Activated CD4-positive, alpha-beta memory T cell treated with anti-CD3 and anti-CD28 coated beads, Interleukin-2, amount 10 ng/mL, durations not matched to agents 7 days and 5 days (primary cell): ENCODE results near the gene GABRE. TPM values are rescaled to one million over a fixed set of nuclear protein-coding genes. Genes with fewer than 3 reads are reported as not detected.

Source experiments
- CTCF ChIA-PET: fragments of 350-600 bp; sonication (Branson Sonifier 250); formaldehyde crosslinking; loops from one replicate; lab custom pipeline; 2021; ENCODE audit warnings: antibody characterized with exemption, inconsistent platforms; lab: Charles Lee
- POLR2A ChIA-PET: fragments of 350-600 bp; sonication (Branson Sonifier 250); formaldehyde crosslinking; loops from one replicate; lab custom pipeline; 2021; ENCODE audit warnings: antibody characterized with exemption; lab: Charles Lee
- DNase-seq: peaks from one replicate; pipeline ENCODE4 v3.0.0-alpha.2; 2020
- H3K27ac Mint-ChIP-seq: one replicate; pipeline ENCODE4 v1.8.0; 2021; ENCODE audit warnings: mild to moderate bottlenecking, mixed read lengths
- H3K27me3 Mint-ChIP-seq: one replicate; pipeline ENCODE4 v1.8.0; 2021; ENCODE audit warnings: mixed read lengths
- H3K36me3 Mint-ChIP-seq: one replicate; pipeline ENCODE4 v1.8.0; 2021; ENCODE audit warnings: low read depth, mixed read lengths
- H3K4me1 Mint-ChIP-seq: one replicate; pipeline ENCODE4 v1.8.0; 2021; ENCODE audit warnings: mixed read lengths
- H3K4me3 Mint-ChIP-seq: one replicate; pipeline ENCODE4 v1.8.0; 2021; ENCODE audit warnings: mild to moderate bottlenecking, mixed read lengths
- H3K9me3 Mint-ChIP-seq: one replicate; pipeline ENCODE4 v1.8.0; 2021; ENCODE audit warnings: mixed read lengths
- total RNA-seq, 2 experiments: library from RNA; stranded (reverse); gene quantifications; one replicate each; pipeline ENCODE4 v1.2.3, GENCODE V29; 2021

GABRE gene, protein sequence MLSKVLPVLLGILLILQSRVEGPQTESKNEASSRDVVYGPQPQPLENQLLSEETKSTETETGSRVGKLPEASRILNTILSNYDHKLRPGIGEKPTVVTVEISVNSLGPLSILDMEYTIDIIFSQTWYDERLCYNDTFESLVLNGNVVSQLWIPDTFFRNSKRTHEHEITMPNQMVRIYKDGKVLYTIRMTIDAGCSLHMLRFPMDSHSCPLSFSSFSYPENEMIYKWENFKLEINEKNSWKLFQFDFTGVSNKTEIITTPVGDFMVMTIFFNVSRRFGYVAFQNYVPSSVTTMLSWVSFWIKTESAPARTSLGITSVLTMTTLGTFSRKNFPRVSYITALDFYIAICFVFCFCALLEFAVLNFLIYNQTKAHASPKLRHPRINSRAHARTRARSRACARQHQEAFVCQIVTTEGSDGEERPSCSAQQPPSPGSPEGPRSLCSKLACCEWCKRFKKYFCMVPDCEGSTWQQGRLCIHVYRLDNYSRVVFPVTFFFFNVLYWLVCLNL
- total RNA-seq = not detected

DNA sequence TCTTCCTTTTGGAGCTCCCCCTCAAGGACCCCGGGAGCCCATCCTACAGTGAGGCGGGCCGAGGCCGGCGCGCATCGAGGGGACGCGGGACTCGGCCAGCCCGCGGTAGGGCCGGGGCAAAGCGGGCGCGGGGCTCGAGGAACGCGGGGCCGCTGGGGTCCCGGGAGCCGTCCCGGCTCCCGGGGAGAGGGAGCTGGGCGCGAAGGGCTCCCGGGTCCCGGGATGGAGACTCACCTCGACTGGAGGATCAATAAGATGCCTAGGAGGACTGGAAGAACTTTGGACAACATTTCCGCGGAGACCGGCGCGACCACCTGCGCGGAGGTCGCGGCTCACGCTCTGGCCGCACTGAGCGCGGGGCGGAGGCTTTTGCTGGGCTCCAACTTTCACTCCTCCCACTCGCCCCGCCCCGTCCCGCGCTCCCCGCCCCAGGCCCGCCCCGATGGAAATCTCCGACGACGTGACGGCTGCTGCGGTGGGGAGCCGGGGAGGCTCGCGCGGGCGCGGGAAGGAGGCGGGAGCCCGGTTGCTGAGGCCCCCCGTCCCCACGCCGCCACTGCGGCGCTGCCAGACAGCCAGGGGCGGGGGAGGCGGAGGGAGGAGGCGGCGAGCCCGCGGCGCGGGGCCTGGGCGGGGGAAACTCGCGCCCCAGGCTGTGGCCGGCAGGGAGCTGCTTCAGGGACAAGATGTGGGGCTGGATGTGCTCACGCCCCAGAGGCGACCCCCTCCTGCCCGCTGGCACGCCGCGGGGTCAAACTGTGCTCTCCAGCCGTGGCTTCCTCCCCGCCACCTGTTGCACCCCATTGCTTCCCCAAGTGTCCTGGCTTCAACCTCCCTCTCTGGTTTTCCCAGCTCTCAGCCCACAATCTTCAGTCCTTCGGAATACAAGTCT is at the start of gene GABRE:
Gene GABRE, minus strand, starts transcription at position 341 of the 892 bp plus-strand sequence. Its CDS starts 51 bp downstream, at position 290.
- POLR2A ChIA-PET = no interaction called here
- Mint-ChIP-seq H3K4me1 (no peaks in the 10 kb centered on the region), H3K4me3 (no peak within 1 kb of the TSS), H3K36me3 (no peaks in the 10 kb centered on the region), H3K27me3 (peaks cover 23% of the 10 kb centered on the region), H3K9me3 (no peaks in the 10 kb centered on the region), H3K27ac (no peak within 1 kb of the TSS)
- DNase-seq = no peak
- CTCF ChIA-PET = no interaction called here

DNA sequence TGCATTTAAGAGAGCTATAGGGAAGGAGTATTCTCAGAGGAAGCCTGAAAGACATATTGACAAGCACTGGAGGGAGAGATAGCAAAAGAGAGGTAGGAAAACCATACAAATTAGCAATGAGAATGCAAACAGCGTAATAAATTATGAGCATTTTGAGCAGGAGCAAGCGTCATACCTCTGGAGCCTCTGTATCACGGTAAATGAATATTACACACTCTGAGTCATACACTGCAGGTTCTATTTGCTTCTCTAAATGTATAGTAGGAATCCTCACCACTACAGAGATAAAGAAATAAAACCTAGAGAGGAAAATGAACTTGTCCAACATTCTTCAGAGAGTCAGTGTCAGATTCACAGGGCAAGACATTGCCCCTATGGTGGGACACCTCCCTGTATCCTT is 46.4 kb upstream of the GABRE start:
- no peaks in the 10 kb centered on the region for H3K4me1 Mint-ChIP-seq
- no peaks in the 10 kb centered on the region for H3K36me3 Mint-ChIP-seq
- no peaks in the 10 kb centered on the region for H3K9me3 Mint-ChIP-seq
- POLR2A ChIA-PET = no interaction called here
- H3K4me3 Mint-ChIP-seq = no peak overlapping the region
- H3K27me3 Mint-ChIP-seq = no peaks in the 10 kb centered on the region
- DNase-seq = no peak
- H3K27ac Mint-ChIP-seq = no peak overlapping the region
- CTCF ChIA-PET = no interaction called here

DNA sequence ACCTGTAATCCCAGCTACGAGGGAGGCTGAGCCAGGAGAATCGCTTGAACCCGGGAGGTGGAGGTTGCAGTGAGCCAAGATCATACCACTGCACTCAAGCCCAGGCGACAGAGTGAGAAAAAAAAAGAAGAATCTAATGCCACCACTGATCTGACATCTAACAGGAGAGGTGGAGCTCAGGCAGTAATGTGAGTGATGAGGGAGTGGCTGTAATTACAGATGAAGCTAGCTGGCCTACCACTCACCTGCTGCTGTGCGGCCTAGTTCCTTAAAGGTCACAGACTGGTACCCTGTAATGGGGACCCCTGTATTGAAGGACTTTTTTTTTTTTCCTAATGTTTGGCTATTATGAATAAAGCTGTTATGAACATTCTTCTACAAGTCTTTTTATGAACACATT is 25.3 kb upstream of the GABRE start:
- Mint-ChIP-seq H3K27me3 (no peaks in the 10 kb centered on the region), H3K4me1 (no peaks in the 10 kb centered on the region), H3K27ac (no peak overlapping the region), H3K36me3 (no peaks in the 10 kb centered on the region), H3K4me3 (no peak overlapping the region), H3K9me3 (no peaks in the 10 kb centered on the region)
- DNase-seq = no peak
- POLR2A ChIA-PET = no interaction called here
- CTCF ChIA-PET = no interaction called here

DNA sequence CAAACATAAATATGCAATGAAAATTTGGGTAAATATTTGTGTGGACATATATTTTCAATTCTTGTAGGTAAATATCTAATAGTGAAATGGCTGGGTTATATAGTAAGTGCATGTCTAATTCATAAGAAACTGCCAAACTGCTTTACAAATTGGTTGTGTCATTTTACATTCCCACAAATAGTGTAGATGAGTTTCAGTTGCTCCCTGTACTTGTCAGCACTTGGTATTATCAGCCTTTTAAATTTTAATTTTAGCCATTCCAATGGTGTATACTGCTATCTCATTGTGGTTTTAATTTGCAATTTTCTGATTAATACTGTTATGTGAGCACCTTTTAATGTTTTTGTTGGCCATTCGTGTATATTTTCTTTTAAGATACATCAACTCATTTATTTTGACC is 23.1 kb upstream of the GABRE start:
- Mint-ChIP-seq H3K9me3 (no peaks in the 10 kb centered on the region), H3K27ac (no peak overlapping the region), H3K4me3 (no peak overlapping the region), H3K4me1 (no peaks in the 10 kb centered on the region), H3K36me3 (no peaks in the 10 kb centered on the region), H3K27me3 (no peaks in the 10 kb centered on the region)
- POLR2A ChIA-PET = no interaction called here
- CTCF ChIA-PET = no interaction called here
- DNase-seq = no peak

DNA sequence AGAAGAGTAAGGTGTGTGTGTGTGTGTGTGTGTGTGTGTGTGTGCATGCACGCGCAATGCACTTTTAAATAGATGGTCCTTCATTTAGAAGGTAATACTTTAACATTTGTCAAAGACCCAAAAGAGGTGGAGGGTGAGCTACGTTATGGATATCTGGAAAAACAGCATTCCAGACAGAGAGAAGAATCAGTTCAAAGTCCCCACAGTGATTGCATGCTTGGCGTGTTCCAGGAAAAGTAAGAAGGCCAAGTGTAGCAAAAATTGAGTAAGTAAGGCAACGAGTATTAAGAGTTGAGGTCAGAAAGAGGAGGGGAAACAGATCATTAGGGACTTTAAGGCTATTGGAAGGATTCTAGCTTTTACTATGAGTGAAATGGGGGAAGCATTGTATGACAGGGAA is 21.9 kb upstream of the GABRE start:
- Mint-ChIP-seq H3K27ac (no peak overlapping the region), H3K9me3 (no peaks in the 10 kb centered on the region), H3K4me1 (no peaks in the 10 kb centered on the region), H3K36me3 (no peaks in the 10 kb centered on the region), H3K27me3 (no peaks in the 10 kb centered on the region), H3K4me3 (no peak overlapping the region)
- no peak for DNase-seq
- ChIA-PET CTCF (no interaction called here), POLR2A (no interaction called here)

DNA sequence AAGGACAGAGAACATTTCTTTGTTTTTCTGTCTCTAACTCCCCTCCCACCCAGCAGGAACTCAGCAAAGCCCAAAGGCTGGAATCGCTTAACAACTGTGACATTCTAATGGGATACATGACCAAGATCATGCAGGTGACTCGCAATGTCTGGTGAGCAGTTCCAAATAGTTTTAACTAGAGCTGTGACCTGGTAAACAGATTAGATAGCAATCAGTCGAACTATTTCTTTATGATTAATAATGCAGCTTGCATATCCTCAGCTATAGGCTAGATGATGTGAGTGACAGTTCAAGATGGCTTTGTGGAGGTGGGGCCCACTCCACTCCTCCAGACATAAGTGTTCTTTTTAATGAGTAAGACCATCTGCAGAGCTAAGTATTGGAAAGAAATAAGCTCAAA is 20.0 kb upstream of the GABRE start:
- ChIA-PET POLR2A (no interaction called here), CTCF (no interaction called here)
- no peaks in the 10 kb centered on the region for H3K9me3 Mint-ChIP-seq
- no peaks in the 10 kb centered on the region for H3K4me1 Mint-ChIP-seq
- no peak for DNase-seq
- no peaks in the 10 kb centered on the region for H3K27me3 Mint-ChIP-seq
- H3K36me3 Mint-ChIP-seq = no peaks in the 10 kb centered on the region
- H3K27ac Mint-ChIP-seq = no peak overlapping the region
- no peak overlapping the region for H3K4me3 Mint-ChIP-seq

DNA sequence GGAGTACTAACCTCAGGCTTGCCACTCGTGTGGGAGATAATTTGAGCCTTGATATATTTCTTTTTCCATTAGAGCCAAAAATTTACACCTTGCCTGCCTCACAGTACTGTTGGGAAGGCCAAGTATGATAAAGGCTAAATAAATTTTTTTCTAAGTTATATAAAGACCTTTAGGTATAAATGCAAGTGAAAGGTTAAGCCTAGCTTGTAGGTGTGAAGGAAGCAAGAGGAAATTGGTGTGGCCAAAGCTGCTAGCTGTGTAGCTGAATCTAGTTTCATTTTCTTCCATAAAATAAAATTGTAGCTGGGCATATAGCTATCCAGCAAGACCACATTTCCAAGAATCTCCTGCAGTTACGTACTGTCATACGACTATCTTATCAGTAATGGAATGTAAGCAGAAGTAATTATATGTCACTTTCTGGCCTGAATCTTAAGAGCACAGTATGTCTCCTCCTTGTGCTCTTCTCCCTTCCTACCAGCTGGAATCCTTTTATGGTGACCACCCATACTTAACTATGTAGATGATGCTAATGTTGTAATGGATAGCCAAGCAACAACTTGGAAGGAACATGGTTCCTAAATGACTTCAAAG is 14.3 kb upstream of the GABRE start:
- H3K4me1 Mint-ChIP-seq = no peaks in the 10 kb centered on the region
- no peak overlapping the region for H3K4me3 Mint-ChIP-seq
- CTCF ChIA-PET = no interaction called here
- H3K27me3 Mint-ChIP-seq = no peaks in the 10 kb centered on the region
- no peaks in the 10 kb centered on the region for H3K9me3 Mint-ChIP-seq
- no peak for DNase-seq
- POLR2A ChIA-PET = no interaction called here
- H3K36me3 Mint-ChIP-seq = no peaks in the 10 kb centered on the region
- H3K27ac Mint-ChIP-seq = no peak overlapping the region

DNA sequence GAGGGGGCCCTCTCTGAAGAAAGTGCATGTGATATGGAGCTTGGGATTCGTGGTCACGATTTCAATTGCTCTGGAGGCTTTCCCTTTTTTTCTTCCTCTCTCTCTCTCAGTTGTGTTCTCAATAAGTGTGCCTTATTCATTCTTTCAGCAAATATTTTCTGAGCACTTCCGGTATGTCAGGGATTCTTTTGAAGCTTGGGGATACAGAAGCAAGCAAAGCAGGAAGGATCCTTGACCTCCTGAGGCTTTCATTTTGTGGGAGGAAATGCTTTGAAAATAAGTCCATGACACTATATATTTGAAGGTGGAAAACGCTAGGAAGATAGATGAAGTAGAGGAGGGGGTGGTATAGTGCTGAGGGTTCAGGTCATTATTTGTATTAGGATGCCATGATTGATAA is 12.6 kb upstream of the GABRE start:
- H3K27me3 Mint-ChIP-seq = no peaks in the 10 kb centered on the region
- no peaks in the 10 kb centered on the region for H3K9me3 Mint-ChIP-seq
- ChIA-PET POLR2A (no interaction called here), CTCF (no interaction called here)
- no peaks in the 10 kb centered on the region for H3K4me1 Mint-ChIP-seq
- no peaks in the 10 kb centered on the region for H3K36me3 Mint-ChIP-seq
- no peak for DNase-seq
- H3K4me3 Mint-ChIP-seq = no peak overlapping the region
- H3K27ac Mint-ChIP-seq = no peak overlapping the region

DNA sequence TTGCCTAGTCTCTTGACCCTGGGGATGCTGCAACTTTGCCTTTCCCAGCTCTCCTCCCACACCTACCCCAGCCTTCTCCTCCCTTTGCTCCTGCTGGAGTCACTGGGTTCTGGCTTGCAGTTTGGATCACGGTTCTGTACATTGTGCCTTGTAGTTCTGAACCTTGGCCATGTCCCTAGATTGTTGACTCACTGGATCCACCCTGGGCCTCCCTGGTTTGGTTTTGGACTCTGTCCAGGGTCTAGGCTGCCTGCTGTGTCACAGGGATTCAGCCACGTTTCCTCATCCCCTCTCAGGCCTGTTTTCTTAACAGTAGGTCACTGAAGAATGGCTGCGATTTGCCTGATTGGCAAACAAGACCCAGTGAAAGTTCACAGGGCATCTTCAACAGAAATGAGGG is 11.5 kb upstream of the GABRE start:
- H3K36me3 Mint-ChIP-seq = no peaks in the 10 kb centered on the region
- no peaks in the 10 kb centered on the region for H3K4me1 Mint-ChIP-seq
- H3K27ac Mint-ChIP-seq = no peak overlapping the region
- no peak for DNase-seq
- no peak overlapping the region for H3K4me3 Mint-ChIP-seq
- no peaks in the 10 kb centered on the region for H3K9me3 Mint-ChIP-seq
- CTCF ChIA-PET = no interaction called here
- POLR2A ChIA-PET = no interaction called here
- H3K27me3 Mint-ChIP-seq = no peaks in the 10 kb centered on the region

DNA sequence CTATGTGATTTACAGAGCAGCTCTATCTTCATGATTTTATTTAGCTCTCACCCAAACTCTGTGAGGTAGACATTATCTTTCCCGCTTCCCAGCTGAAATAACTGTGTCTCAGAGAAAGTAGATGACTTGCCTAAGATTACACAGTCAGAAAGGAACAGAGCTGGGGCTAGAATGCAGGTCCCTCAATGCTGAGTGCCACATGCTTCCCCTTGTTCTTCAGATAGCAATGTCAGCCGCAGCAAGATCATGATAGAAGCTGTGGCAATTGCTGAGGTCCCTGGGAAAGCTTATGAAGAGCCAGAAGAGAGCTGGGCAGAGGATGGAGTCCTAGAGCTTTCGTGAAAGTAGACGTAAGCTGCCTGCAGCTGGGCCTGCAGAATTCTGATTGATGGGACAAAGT is 11.1 kb upstream of the GABRE start:
- H3K36me3 Mint-ChIP-seq = no peaks in the 10 kb centered on the region
- CTCF ChIA-PET = no interaction called here
- H3K27ac Mint-ChIP-seq = no peak overlapping the region
- H3K4me1 Mint-ChIP-seq = no peaks in the 10 kb centered on the region
- H3K9me3 Mint-ChIP-seq = no peaks in the 10 kb centered on the region
- no peaks in the 10 kb centered on the region for H3K27me3 Mint-ChIP-seq
- no peak for DNase-seq
- no peak overlapping the region for H3K4me3 Mint-ChIP-seq
- POLR2A ChIA-PET = no interaction called here

DNA sequence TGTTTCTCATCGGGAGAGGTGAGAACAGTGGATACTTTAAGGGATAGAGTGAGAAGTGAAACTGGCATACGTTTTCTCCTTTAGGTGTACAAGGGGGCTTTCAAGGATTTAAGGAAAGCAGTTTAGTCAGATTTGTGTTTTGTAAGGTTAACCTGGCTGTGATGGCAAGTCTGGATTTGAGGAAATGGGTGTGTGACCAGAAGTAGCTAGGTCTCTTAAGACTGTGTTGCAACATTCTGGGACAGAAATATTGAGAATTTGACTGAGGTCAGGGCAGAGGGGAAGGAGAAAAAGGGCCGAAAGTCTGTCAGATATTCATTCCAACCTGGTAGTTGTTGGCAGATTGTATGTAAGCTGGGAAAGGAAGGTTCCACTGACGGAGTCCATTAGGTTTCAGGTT is 10.4 kb upstream of the GABRE start:
- H3K27ac Mint-ChIP-seq = no peak overlapping the region

DNA sequence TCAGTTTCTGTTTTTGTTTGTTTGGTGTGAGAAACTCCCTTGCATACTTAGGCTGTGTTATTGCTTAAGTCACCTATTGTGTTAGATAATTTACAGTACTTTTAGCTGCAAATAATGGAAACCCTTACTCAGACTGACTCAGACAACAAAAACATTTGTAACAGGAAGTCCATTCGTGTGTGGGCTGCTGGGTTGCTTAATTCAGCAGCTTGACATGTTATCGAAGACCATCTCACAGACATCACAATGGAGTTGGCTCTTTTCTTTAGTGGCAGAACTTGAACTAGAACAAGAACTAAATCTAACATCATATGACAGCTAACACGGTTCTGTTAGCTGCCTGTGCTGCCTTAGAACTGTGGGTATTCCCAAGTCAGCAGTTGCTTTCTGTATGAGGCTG is 9.9 kb upstream of the GABRE start:
- no peak overlapping the region for H3K4me3 Mint-ChIP-seq
- DNase-seq = no peak
- CTCF ChIA-PET = no interaction called here
- no peaks in the 10 kb centered on the region for H3K36me3 Mint-ChIP-seq
- H3K27me3 Mint-ChIP-seq = no peaks in the 10 kb centered on the region
- POLR2A ChIA-PET = no interaction called here
- no peaks in the 10 kb centered on the region for H3K9me3 Mint-ChIP-seq
- no peak overlapping the region for H3K27ac Mint-ChIP-seq
- H3K4me1 Mint-ChIP-seq = no peaks in the 10 kb centered on the region

More for the DNA sequence above, 10.4 kb upstream of the GABRE start:
- POLR2A ChIA-PET = no interaction called here
- no peak overlapping the region for H3K4me3 Mint-ChIP-seq
- H3K27me3 Mint-ChIP-seq = no peaks in the 10 kb centered on the region
- CTCF ChIA-PET = no interaction called here
- DNase-seq = no peak
- no peaks in the 10 kb centered on the region for H3K9me3 Mint-ChIP-seq
- H3K4me1 Mint-ChIP-seq = no peaks in the 10 kb centered on the region
- H3K36me3 Mint-ChIP-seq = no peaks in the 10 kb centered on the region

DNA sequence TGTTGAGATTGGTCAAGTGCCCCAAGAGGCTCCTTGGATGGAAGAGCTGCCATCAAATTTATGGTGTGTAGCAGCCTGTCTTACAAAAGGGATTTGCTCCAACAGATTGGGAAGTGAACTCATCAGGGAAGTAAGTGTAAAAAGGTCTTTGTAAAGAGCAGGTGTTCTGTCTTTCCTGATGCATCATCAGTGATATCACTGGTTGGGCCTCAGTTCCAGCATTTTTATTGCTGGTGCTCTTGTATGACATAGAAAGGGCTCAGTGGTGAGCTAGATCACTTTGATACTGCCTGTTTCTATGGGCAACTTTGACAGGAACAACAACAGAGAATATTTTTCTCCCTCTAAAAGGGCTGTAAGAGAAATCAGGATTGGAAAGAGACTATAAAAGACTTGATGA is 8.7 kb upstream of the GABRE start:
- no peak overlapping the region for H3K27ac Mint-ChIP-seq
- no peak for DNase-seq
- ChIA-PET CTCF (no interaction called here), POLR2A (no interaction called here)
- no peak overlapping the region for H3K4me3 Mint-ChIP-seq
- H3K27me3 Mint-ChIP-seq = no peaks in the 10 kb centered on the region
- no peaks in the 10 kb centered on the region for H3K9me3 Mint-ChIP-seq
- no peaks in the 10 kb centered on the region for H3K36me3 Mint-ChIP-seq
- H3K4me1 Mint-ChIP-seq = no peaks in the 10 kb centered on the region
